PFSK-1 (cell line): ENCODE data around the gene CD300LB.

Experiments
- FOXP2 ChIP-seq: optimal IDR thresholded peaks from 2 replicates; pipeline ENCODE3; 2011; ENCODE audit warnings: borderline replicate concordance, control low read depth, inconsistent platforms; ENCODE audit not compliant: insufficient read depth; ENCODE audit errors: extremely low read length, extremely low read depth
- POLR2AphosphoS5 ChIP-seq: IDR thresholded peaks from 2 replicates; pipeline ENCODE4 v1.6.1; 2012; ENCODE audit warnings: low read depth, mild to moderate bottlenecking, control low read depth, low read length, moderate library complexity
- REST ChIP-seq, 2 experiments: IDR thresholded peaks; 2 replicates each; pipeline versions ENCODE4 v1.6.1 to v1.8.0; 2011 to 2012; ENCODE audit warnings: low read depth in 2 of 2, low read length in 2 of 2, control low read depth in 1 of 2, inconsistent platforms in 1 of 2, mild to moderate bottlenecking in 1 of 2, moderate library complexity in 1 of 2; ENCODE audit not compliant: insufficient read depth in 1 of 2
- SIN3A ChIP-seq: IDR thresholded peaks from 2 replicates; pipeline ENCODE4 v1.6.1; 2012; ENCODE audit warnings: mild to moderate bottlenecking, low read length, moderate library complexity, borderline replicate concordance; ENCODE audit not compliant: insufficient read depth
- TAF1 ChIP-seq: IDR thresholded peaks from 2 replicates; pipeline ENCODE4 v1.6.1; 2012; ENCODE audit warnings: low read length, control low read depth, borderline replicate concordance; ENCODE audit not compliant: insufficient read depth

Gene CD300LB

GRCh38 chr17:74541176-74542111 lies 10.2 kb upstream of the CD300LB start:
- TF ChIP-seq POLR2AphosphoS5 (no peak), TAF1 (no peak), SIN3A (no peak), FOXP2 (no peak), REST (IDR thresholded peaks at IDR 0.05; ENCODE audit: insufficient read depth in 1 of 2, low read depth in 2 of 2, low read length in 2 of 2) (no peak)

GRCh38 chr17:74539281-74539820 lies 8.1 kb upstream of the CD300LB start:
- TF ChIP-seq TAF1: no peak
- no peak for TF ChIP-seq REST (IDR thresholded peaks at IDR 0.05; ENCODE audit: insufficient read depth in 1 of 2, low read depth in 2 of 2, low read length in 2 of 2)
- TF ChIP-seq SIN3A: no peak

- TF ChIP-seq POLR2AphosphoS5 (no peak), REST (IDR thresholded peaks at IDR 0.05; ENCODE audit: insufficient read depth in 1 of 2, low read depth in 2 of 2, low read length in 2 of 2) (no peak), SIN3A (no peak), TAF1 (no peak), FOXP2 (no peak)
These were observed 5.6 kb upstream of the CD300LB start for GRCh38 chr17:74536890-74537289.

GRCh38 chr17:74532115-74532514 lies 840 bp upstream of the CD300LB start:
- TF ChIP-seq REST (IDR thresholded peaks at IDR 0.05; ENCODE audit: insufficient read depth in 1 of 2, low read depth in 2 of 2, low read length in 2 of 2) (no peak), FOXP2 (no peak), POLR2AphosphoS5 (no peak), TAF1 (no peak), SIN3A (no peak)

- no peak for TF ChIP-seq REST (IDR thresholded peaks at IDR 0.05; ENCODE audit: insufficient read depth in 1 of 2, low read depth in 2 of 2, low read length in 2 of 2)
- no peak for TF ChIP-seq SIN3A
- TF ChIP-seq POLR2AphosphoS5: no peak
- TF ChIP-seq TAF1: no peak
- no peak for TF ChIP-seq FOXP2
These were observed 484 bp downstream of the CD300LB start for GRCh38 chr17:74530831-74531150.
